Panc1 (cell line): ENCODE results near the gene FBXO24. TPM values are rescaled to one million over a fixed set of nuclear protein-coding genes. Genes with fewer than 3 reads are reported as not detected.

Experiments
- total RNA-seq: library from RNA; stranded (reverse); gene quantifications from one replicate; pipeline ENCODE4 v1.2.1, GENCODE V29; 2021; ENCODE audit not compliant: unreplicated experiment

The FBXO24 gene
- total RNA-seq, 1 experiment from 2014 or later, result 0.59 TPM

Other genes with a start within 250 kb of the FBXO24 start
- gene PILRB, start 228.2 kb upstream of the FBXO24 start, total RNA-seq, result 73.2 TPM
- gene PILRA, start 212.8 kb upstream of the FBXO24 start, total RNA-seq, result 4.8 TPM
- gene ZCWPW1, start 157.6 kb upstream of the FBXO24 start, total RNA-seq, result 6.5 TPM
- 72.1 TPM for gene MEPCE, start 156.5 kb upstream of the FBXO24 start, total RNA-seq
- 74.4 TPM for gene PPP1R35, start 149.8 kb upstream of the FBXO24 start, total RNA-seq
- gene SPACDR, start 122.1 kb upstream of the FBXO24 start, total RNA-seq, result 1.5 TPM
- gene TSC22D4, start 107.1 kb upstream of the FBXO24 start, total RNA-seq, result 82.6 TPM
- gene NYAP1, start 102.4 kb upstream of the FBXO24 start, total RNA-seq, result 4.0 TPM
- gene AGFG2, start 47.1 kb upstream of the FBXO24 start, total RNA-seq, result 42.5 TPM
- gene SAP25, start 12.4 kb upstream of the FBXO24 start, total RNA-seq, result 3.0 TPM
- 66.4 TPM for gene LRCH4, start 199 bp upstream of the FBXO24 start, total RNA-seq
- gene PCOLCE, start 16.0 kb downstream of the FBXO24 start, total RNA-seq, result 13.8 TPM
- gene MOSPD3, start 26.2 kb downstream of the FBXO24 start, total RNA-seq, result 25.0 TPM
- 9.1 TPM for gene TFR2, start 55.2 kb downstream of the FBXO24 start, total RNA-seq
- gene ACTL6B, start 70.1 kb downstream of the FBXO24 start, total RNA-seq, result not detected
- 289 TPM for gene GNB2, start 87.4 kb downstream of the FBXO24 start, total RNA-seq
- gene GIGYF1, start 107.9 kb downstream of the FBXO24 start, total RNA-seq, result 52.6 TPM
- 52.3 TPM for gene POP7, start 119.8 kb downstream of the FBXO24 start, total RNA-seq
- gene EPO, start 134.1 kb downstream of the FBXO24 start, total RNA-seq, result not detected
- not detected for gene ZAN, start 147.3 kb downstream of the FBXO24 start, total RNA-seq
- gene EPHB4, start 241.2 kb downstream of the FBXO24 start, total RNA-seq, result 192 TPM